Liver (tissue), 9 donors: Measurements from ENCODE around the gene INPP5A. TPM values are rescaled to one million over a fixed set of nuclear protein-coding genes. Genes with fewer than 3 reads are reported as not detected.
A peak's percentile ranks its signal among the peaks of the same experiment; 100 is the strongest.

ENCODE experiments used
- DNase-seq: peaks from one replicate; pipeline ENCODE4 v3.0.0-alpha.2; 2017; ENCODE audit warnings: low spot score
- H3K27ac ChIP-seq, 2 donors: one replicate each; pipeline ENCODE4 v1.7.0; 2013; ENCODE audit warnings: inconsistent platforms in 2 of 2, low read length in 2 of 2, control low read depth in 1 of 2, low read depth in 1 of 2, mild to moderate bottlenecking in 1 of 2
- H3K27me3 ChIP-seq, 4 donors: one replicate each; pipeline versions ENCODE4 v1.6.1 to v1.7.0; 2013; ENCODE audit warnings: low read length in 3 of 4, inconsistent platforms in 1 of 4, mild to moderate bottlenecking in 1 of 4, moderate library complexity in 1 of 4; ENCODE audit not compliant: control insufficient read depth in 4 of 4, insufficient read depth in 4 of 4
- H3K36me3 ChIP-seq, 4 donors: one replicate each; pipeline versions ENCODE4 v1.6.1 to v1.7.0; 2013; ENCODE audit warnings: low read length in 3 of 4, mild to moderate bottlenecking in 3 of 4, low read depth in 1 of 4, moderate library complexity in 1 of 4; ENCODE audit not compliant: control insufficient read depth in 4 of 4, insufficient read depth in 3 of 4
- H3K4me1 ChIP-seq, 4 donors: one replicate each; pipeline versions ENCODE4 v1.6.1 to v1.7.0; 2013; ENCODE audit warnings: low read length in 3 of 4, mild to moderate bottlenecking in 3 of 4, moderate library complexity in 1 of 4; ENCODE audit not compliant: control insufficient read depth in 4 of 4, insufficient read depth in 4 of 4
- H3K4me3 ChIP-seq, 3 donors: one replicate each; pipeline versions ENCODE4 v1.6.1 to v1.7.0; 2013; ENCODE audit warnings: low read length in 3 of 3, control low read depth in 1 of 3, low read depth in 1 of 3, mild to moderate bottlenecking in 1 of 3
- H3K9ac ChIP-seq, 2 donors: one replicate each; pipeline ENCODE4 v1.7.0; 2013; ENCODE audit warnings: low read length in 2 of 2, mild to moderate bottlenecking in 2 of 2, moderate library complexity in 2 of 2, control low read depth in 1 of 2, low read depth in 1 of 2
- H3K9me3 ChIP-seq, 4 donors: one replicate each; pipeline versions ENCODE4 v1.6.1 to v1.7.0; 2013; ENCODE audit warnings: low read length in 3 of 4; ENCODE audit not compliant: control insufficient read depth in 4 of 4
- ATF3 ChIP-seq: IDR thresholded peaks from 2 replicates; pipeline ENCODE4 v1.6.1; 2016; ENCODE audit warnings: antibody characterized with exemption
- FOXA1 ChIP-seq: IDR thresholded peaks from 2 replicates; pipeline ENCODE4 v1.6.1; 2016; ENCODE audit warnings: antibody characterized with exemption
- GABPA ChIP-seq, 2 donors: IDR thresholded peaks in 1 of 2; conservative IDR thresholded peaks in 1 of 2; 2 replicates each; pipeline ENCODE4 v1.6.1; 2016; ENCODE audit warnings: antibody characterized with exemption in 2 of 2, mild to moderate bottlenecking in 1 of 2, moderate library complexity in 1 of 2
- HNF4A ChIP-seq, 2 donors: conservative IDR thresholded peaks; 2 replicates each; pipeline ENCODE4 v1.6.1; 2016; ENCODE audit warnings: antibody characterized with exemption in 2 of 2, mild to moderate bottlenecking in 2 of 2
- HNF4G ChIP-seq: IDR thresholded peaks from 2 replicates; pipeline ENCODE4 v1.6.1; 2016; ENCODE audit warnings: antibody characterized with exemption
- NR2F2 ChIP-seq: IDR thresholded peaks from 2 replicates; pipeline ENCODE4 v1.6.1; 2016; ENCODE audit warnings: antibody characterized with exemption
- SP1 ChIP-seq: IDR thresholded peaks from 2 replicates; pipeline ENCODE4 v1.6.1; 2018; ENCODE audit warnings: antibody characterized with exemption, mild to moderate bottlenecking
- TAF1 ChIP-seq: conservative IDR thresholded peaks from 2 replicates; pipeline ENCODE4 v1.6.1; 2016; ENCODE audit warnings: antibody characterized with exemption, mild to moderate bottlenecking
- YY1 ChIP-seq: IDR thresholded peaks from 2 replicates; pipeline ENCODE4 v1.6.1; 2016; ENCODE audit warnings: antibody characterized with exemption, mild to moderate bottlenecking
- WGBS: extraction: QIAGEN DNeasy Blood & Tissue Kit; methylation state at CpG from one replicate; pipeline ENCODE4 v1.1.7; 2013; 5-methylcytosine and 5-hydroxymethylcytosine counted together
- polyA plus RNA-seq, 2 donors: library from polyadenylated mRNA; stranded (reverse) in 1 of 2; unstranded in 1 of 2; fragments of 200-250 nt in 1 of 2; fragments of >200 nt in 1 of 2; fragmentation: Nextera tagmentation in 1 of 2; extraction: Ambion mirVana in 1 of 2; gene quantifications; one replicate each; pipeline versions ENCODE4 v1.2.1 to v1.2.3, GENCODE V29; 2013 to 2015
- total RNA-seq, 2 donors: library from RNA; depleted of rRNA; stranded (reverse); fragments of >200 nt; gene quantifications; one replicate each; pipeline ENCODE4 v1.2.3, GENCODE V29; 2014
- TF ChIP-seq, protein P1 (sequence below): fragments of 150-350 bp; IDR thresholded peaks from 2 replicates; pipeline ENCODE4 v1.5.1; 2017; ENCODE audit warnings: improper control_type of control experiment, low read depth, low read length; ENCODE audit not compliant: missing input control
- TF ChIP-seq, protein P2 (sequence below): IDR thresholded peaks from 2 replicates; pipeline ENCODE4 v1.6.1; 2016; ENCODE audit warnings: antibody characterized with exemption
- donor health status: healthy.
- donor health status: healthy.
- donor health status: healthy.
- donor health status: healthy.
- donor health status: healthy.

Gene INPP5A
- total and polyA plus RNA-seq, 4 donors = 4.3 to 26.5 (median 10.9) TPM

DNA sequence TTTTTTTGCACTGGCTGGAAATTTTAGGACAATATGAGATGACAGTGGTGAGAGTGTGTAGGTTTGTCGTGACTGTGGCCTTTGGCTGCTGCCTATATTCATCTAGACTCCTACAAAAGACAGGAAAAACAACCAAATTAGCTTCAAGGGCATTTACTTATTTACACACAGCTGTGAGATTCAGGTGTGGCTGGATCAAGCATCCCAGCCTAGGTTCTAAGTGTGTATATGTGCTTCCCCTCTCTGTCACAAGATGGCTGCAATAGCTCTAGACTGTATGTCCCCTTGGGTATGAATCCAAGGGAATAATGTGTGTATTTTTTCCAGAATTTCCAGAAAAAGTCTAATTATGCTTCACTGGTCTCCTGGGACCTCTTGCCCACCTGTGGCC lies 25.5 kb upstream of the INPP5A start:
- Histone ChIP-seq H3K27ac (no peak overlapping the region), H3K9ac (no peak overlapping the region), H3K36me3 (no peaks in the 10 kb centered on the region), H3K4me3 (no peak overlapping the region), H3K27me3 (no peaks in the 10 kb centered on the region), H3K4me1 (peaks cover 2 to 19% (median 6%) of the 10 kb centered on the region in 4 donors), H3K9me3 (no peaks in the 10 kb centered on the region)
- TF ChIP-seq SP1 (no peak), HNF4G (no peak), HNF4A (conservative IDR thresholded peaks at IDR 0.05) (no peak), FOXA1 (no peak), YY1 (no peak), GABPA (IDR thresholded peaks at IDR 0.05 in 1 of 2, conservative IDR thresholded peaks at IDR 0.05 in 1 of 2) (no peak)
- TF ChIP-seq, protein P1, sequence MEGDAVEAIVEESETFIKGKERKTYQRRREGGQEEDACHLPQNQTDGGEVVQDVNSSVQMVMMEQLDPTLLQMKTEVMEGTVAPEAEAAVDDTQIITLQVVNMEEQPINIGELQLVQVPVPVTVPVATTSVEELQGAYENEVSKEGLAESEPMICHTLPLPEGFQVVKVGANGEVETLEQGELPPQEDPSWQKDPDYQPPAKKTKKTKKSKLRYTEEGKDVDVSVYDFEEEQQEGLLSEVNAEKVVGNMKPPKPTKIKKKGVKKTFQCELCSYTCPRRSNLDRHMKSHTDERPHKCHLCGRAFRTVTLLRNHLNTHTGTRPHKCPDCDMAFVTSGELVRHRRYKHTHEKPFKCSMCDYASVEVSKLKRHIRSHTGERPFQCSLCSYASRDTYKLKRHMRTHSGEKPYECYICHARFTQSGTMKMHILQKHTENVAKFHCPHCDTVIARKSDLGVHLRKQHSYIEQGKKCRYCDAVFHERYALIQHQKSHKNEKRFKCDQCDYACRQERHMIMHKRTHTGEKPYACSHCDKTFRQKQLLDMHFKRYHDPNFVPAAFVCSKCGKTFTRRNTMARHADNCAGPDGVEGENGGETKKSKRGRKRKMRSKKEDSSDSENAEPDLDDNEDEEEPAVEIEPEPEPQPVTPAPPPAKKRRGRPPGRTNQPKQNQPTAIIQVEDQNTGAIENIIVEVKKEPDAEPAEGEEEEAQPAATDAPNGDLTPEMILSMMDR = no peak
- WGBS = 93% methylated on average over 1 of the region's 1 CpG
- no peak for DNase-seq

- Histone ChIP-seq H3K36me3 (no peaks in the 10 kb centered on the region), H3K27me3 (no peaks in the 10 kb centered on the region), H3K9me3 (no peaks in the 10 kb centered on the region), H3K27ac (no peak overlapping the region), H3K4me1 (peaks cover 6 to 22% (median 12%) of the 10 kb centered on the region in 4 donors), H3K4me3 (no peak overlapping the region), H3K9ac (no peak overlapping the region)
- DNase-seq = no peak
- no peak for TF ChIP-seq HNF4A (conservative IDR thresholded peaks at IDR 0.05)
- whole genome bisulfite sequencing = 94% methylated on average over 9 of the region's 9 CpGs
Observed at GRCh38 chr10:132512693-132513345, 24.8 kb upstream of the INPP5A start.

DNA sequence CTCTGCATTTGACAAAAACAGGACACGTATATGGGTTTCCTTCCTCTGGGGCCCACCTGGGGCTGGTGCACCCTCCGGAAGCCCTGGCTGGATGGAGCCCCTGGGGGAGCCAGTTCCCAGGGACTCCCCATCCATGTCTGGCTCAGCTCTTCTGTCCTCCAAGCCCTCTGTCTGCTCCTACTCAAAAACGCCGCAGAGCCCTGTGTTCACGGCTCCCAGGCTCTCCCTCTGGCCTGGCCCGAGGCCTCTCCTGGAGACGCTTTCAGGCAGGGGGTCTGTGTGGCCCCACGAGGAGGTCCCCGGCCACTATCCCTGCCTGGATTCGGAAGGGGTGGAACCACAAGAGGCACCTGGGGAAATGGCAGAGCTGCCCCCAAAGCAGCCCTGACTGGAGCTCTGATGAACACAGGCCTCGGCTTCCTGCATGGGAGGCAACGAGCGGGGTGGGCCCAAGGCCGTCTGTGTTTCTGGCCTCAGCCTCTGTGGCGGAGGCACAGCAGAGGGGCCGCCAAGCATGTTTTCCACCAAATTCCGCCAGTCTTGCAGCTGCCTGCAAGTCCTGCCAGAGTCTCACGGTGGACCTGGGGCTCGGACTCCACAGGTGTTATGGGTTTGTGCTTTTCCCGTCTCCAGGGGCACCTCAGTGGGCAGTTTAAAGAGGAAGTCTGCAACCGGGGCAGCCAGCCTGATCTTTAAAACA lies 22.6 kb upstream of the INPP5A start:
- no peaks in the 10 kb centered on the region for H3K9me3 ChIP-seq
- peaks cover 11 to 31% (median 23%) of the 10 kb centered on the region in 4 donors for H3K4me1 ChIP-seq
- no peak overlapping the region for H3K27ac ChIP-seq
- no peak for DNase-seq
- WGBS = 83% methylated on average over 21 of the region's 21 CpGs
- no peaks in the 10 kb centered on the region for H3K27me3 ChIP-seq
- H3K4me3 ChIP-seq = no peak overlapping the region
- TF ChIP-seq HNF4A (conservative IDR thresholded peaks at IDR 0.05) = no peak
- H3K9ac ChIP-seq = no peak overlapping the region
- H3K36me3 ChIP-seq = no peaks in the 10 kb centered on the region

- Histone ChIP-seq H3K27ac (peak overlapping the region in 1 of 2 donors; percentile 51), H3K9me3 (no peaks in the 10 kb centered on the region), H3K36me3 (no peaks in the 10 kb centered on the region), H3K27me3 (no peaks in the 10 kb centered on the region), H3K4me1 (peaks cover 11 to 34% (median 23%) of the 10 kb centered on the region in 4 donors), H3K4me3 (no peak overlapping the region), H3K9ac (no peak overlapping the region)
- peak; percentile 32 to 59 for TF ChIP-seq HNF4A (conservative IDR thresholded peaks at IDR 0.05)
- TF ChIP-seq, protein P2, sequence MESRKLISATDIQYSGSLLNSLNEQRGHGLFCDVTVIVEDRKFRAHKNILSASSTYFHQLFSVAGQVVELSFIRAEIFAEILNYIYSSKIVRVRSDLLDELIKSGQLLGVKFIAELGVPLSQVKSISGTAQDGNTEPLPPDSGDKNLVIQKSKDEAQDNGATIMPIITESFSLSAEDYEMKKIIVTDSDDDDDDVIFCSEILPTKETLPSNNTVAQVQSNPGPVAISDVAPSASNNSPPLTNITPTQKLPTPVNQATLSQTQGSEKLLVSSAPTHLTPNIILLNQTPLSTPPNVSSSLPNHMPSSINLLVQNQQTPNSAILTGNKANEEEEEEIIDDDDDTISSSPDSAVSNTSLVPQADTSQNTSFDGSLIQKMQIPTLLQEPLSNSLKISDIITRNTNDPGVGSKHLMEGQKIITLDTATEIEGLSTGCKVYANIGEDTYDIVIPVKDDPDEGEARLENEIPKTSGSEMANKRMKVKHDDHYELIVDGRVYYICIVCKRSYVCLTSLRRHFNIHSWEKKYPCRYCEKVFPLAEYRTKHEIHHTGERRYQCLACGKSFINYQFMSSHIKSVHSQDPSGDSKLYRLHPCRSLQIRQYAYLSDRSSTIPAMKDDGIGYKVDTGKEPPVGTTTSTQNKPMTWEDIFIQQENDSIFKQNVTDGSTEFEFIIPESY = no peak
- TF ChIP-seq NR2F2 = no peak
- no peak for TF ChIP-seq ATF3
- no peak for TF ChIP-seq YY1
- no peak for TF ChIP-seq TAF1
- WGBS = 84% methylated on average over 19 of the region's 19 CpGs
- no peak for DNase-seq
Observed at GRCh38 chr10:132515811-132516726, 21.5 kb upstream of the INPP5A start.
